Thyroid gland (tissue), 4 donors: ENCODE measurements around the gene OR6C74.

Experiments used
- CTCF ChIP-seq, 6 experiments: fragments of 200-600 bp in 3 of 6; fragments of 450-650 bp in 3 of 6; sonication (generic) in 3 of 6; IDR thresholded peaks; one replicate each; pipeline ENCODE4 v1.5.1; 2016 to 2019; ENCODE audit warnings: antibody characterized with exemption in 6 of 6, mild to moderate bottlenecking in 2 of 6, inconsistent platforms in 1 of 6, moderate library complexity in 1 of 6
- POLR2A ChIP-seq, 2 donors: fragments of 450-650 bp; IDR thresholded peaks; one replicate each; pipeline ENCODE4 v1.6.1; 2017; ENCODE audit warnings: antibody characterized with exemption in 2 of 2, mild to moderate bottlenecking in 2 of 2, moderate library complexity in 1 of 2

GRCh38 chr12:55220725-55221124 lies 23.7 kb upstream of the OR6C74 start, which contains the start of gene OR10A7:
- TF ChIP-seq CTCF (IDR thresholded peaks at IDR 0.05) (no peak), POLR2A (IDR thresholded peaks at IDR 0.05) (no peak)
